Lower lobe of right lung (tissue), 2 donors: ENCODE results near the gene CCDC85C. TPM values are rescaled to one million over a fixed set of nuclear protein-coding genes. Genes with fewer than 3 reads are reported as not detected.

ENCODE experiments used
- ATAC-seq, 2 donors: fragments of 200-7000 bp; cut with Tn5 transposase; one replicate each; pipeline ENCODE4 v1.9.1; 2020 to 2022; ENCODE audit warnings: mild to moderate bottlenecking in 2 of 2, moderate library complexity in 2 of 2
- DNase-seq: peaks from one replicate; pipeline ENCODE4 v3.0.0-alpha.2; 2020
- H3K27ac ChIP-seq: fragments of 200-600 bp; one replicate; pipeline ENCODE4 v1.8.0; 2022
- H3K27me3 ChIP-seq: fragments of 200-600 bp; one replicate; pipeline ENCODE4 v1.8.0; 2022; ENCODE audit warnings: low read depth
- H3K36me3 ChIP-seq: fragments of 200-600 bp; one replicate; pipeline ENCODE4 v1.8.0; 2022; ENCODE audit warnings: mild to moderate bottlenecking
- H3K4me1 ChIP-seq: fragments of 200-600 bp; one replicate; pipeline ENCODE4 v1.8.0; 2022
- H3K4me3 ChIP-seq: fragments of 200-600 bp; one replicate; pipeline ENCODE4 v1.8.0; 2022; ENCODE audit warnings: mild to moderate bottlenecking
- H3K9me3 ChIP-seq: fragments of 200-600 bp; one replicate; pipeline ENCODE4 v1.8.0; 2022
- intact Hi-C: fragments of 100-400 bp; cut with DNase I; formaldehyde crosslinking; loops from one replicate; pipeline ENCODE4 v1.11.0; 2022
- total RNA-seq: library from RNA; stranded (reverse); fragmentation: NEBNext Ultra II Directional; extraction: Animal tissue kit (Norgen Biotek cat#: 25700); gene quantifications from one replicate; pipeline ENCODE4 v1.2.1, GENCODE V29; 2021
- TF ChIP-seq, protein P1 (sequence below): fragments of 200-600 bp; IDR thresholded peaks from one replicate; pipeline ENCODE4 v1.8.0; 2022; ENCODE audit warnings: antibody characterized with exemption, mild to moderate bottlenecking
- donor health status: DM: no; HTN: yes; CAD: no; lungs with severe emphysema.

CCDC85C gene
- total RNA-seq, 1 donor from 2014 or later, result 15.3 TPM

- Histone ChIP-seq H3K27me3 (no peaks in the 10 kb centered on the region), H3K9me3 (no peaks in the 10 kb centered on the region), H3K4me3 (no peak overlapping the region), H3K27ac (no peak overlapping the region), H3K36me3 (no peaks in the 10 kb centered on the region), H3K4me1 (peaks cover 86% of the 10 kb centered on the region)
- intact Hi-C loops, result no loop called here
- no peak for ATAC-seq
- no peak for DNase-seq
- TF ChIP-seq, protein P1, sequence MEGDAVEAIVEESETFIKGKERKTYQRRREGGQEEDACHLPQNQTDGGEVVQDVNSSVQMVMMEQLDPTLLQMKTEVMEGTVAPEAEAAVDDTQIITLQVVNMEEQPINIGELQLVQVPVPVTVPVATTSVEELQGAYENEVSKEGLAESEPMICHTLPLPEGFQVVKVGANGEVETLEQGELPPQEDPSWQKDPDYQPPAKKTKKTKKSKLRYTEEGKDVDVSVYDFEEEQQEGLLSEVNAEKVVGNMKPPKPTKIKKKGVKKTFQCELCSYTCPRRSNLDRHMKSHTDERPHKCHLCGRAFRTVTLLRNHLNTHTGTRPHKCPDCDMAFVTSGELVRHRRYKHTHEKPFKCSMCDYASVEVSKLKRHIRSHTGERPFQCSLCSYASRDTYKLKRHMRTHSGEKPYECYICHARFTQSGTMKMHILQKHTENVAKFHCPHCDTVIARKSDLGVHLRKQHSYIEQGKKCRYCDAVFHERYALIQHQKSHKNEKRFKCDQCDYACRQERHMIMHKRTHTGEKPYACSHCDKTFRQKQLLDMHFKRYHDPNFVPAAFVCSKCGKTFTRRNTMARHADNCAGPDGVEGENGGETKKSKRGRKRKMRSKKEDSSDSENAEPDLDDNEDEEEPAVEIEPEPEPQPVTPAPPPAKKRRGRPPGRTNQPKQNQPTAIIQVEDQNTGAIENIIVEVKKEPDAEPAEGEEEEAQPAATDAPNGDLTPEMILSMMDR, result no peak
These were observed 5.2 kb downstream of the CCDC85C start for GRCh38 chr14:99598774-99599173.

DNA sequence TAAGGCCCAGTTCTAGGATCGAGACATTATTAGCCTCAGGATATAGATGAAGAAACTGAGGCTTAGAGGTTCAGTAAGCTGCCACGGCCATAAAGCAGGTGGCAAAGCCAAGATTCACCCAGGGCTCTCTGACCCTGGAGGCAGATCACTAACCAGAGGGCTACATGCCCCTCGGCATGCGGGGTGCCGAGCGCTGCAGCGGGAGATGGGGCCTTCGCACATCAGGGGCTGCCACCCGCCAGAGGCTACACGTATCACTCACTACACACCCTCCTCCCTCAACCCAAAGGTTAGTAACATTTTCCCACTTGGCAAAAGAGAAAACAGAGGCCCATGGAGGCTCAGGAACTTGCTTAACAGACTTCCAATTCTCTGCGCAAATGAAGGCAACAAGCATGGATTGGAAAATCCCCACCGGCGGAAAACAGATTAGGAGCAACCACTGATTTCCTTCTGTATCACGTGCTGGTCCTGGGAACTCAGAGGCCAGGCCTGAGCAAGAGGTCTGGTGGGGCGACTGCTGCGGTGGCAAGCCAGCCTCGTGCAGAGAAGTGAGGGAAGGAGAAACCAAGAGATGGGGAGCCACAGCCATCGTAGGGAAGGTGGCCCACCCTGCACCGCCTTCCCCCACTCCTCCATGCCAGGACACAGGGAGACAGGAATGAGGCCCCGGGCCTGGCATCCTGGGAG, 6.0 kb downstream of the CCDC85C start:
- ATAC-seq, result no peak
- no peak for DNase-seq
- Histone ChIP-seq H3K27me3 (no peaks in the 10 kb centered on the region), H3K36me3 (no peaks in the 10 kb centered on the region), H3K4me1 (peaks cover 93% of the 10 kb centered on the region), H3K4me3 (no peak overlapping the region), H3K9me3 (no peaks in the 10 kb centered on the region), H3K27ac (peak overlapping the region; percentile 0)
- TF ChIP-seq, protein P1, result no peak
- intact Hi-C loops, result no loop called here

DNA sequence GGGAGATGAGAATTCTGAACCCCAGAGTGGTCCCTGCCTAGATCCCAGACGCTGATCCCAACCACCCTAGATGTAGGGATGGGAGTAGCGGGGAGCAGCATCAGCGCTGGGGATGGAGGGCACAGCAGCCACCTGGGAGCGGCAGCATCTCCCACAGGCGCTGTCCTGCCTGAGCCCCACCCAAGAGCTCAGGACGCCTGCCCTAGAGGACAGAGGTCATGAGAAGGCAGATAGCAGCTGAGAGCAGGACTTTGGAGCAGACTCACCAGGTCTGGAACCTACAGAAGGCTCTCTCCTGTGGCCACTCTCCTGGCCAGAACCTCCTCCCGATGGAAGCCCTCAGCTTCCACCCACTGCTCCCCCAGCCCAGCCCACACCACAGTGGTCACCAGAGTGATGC, 7.2 kb downstream of the CCDC85C start:
- peaks cover 89% of the 10 kb centered on the region for H3K4me1 ChIP-seq
- no peaks in the 10 kb centered on the region for H3K36me3 ChIP-seq
- no peaks in the 10 kb centered on the region for H3K9me3 ChIP-seq
- no peaks in the 10 kb centered on the region for H3K27me3 ChIP-seq
- ATAC-seq (no peak), DNase-seq (no peak)
- TF ChIP-seq, protein P1, result no peak
- no peak overlapping the region for H3K4me3 ChIP-seq
- H3K27ac ChIP-seq, result peak overlapping the region; percentile 76
- intact Hi-C loops, result no loop called here

DNA sequence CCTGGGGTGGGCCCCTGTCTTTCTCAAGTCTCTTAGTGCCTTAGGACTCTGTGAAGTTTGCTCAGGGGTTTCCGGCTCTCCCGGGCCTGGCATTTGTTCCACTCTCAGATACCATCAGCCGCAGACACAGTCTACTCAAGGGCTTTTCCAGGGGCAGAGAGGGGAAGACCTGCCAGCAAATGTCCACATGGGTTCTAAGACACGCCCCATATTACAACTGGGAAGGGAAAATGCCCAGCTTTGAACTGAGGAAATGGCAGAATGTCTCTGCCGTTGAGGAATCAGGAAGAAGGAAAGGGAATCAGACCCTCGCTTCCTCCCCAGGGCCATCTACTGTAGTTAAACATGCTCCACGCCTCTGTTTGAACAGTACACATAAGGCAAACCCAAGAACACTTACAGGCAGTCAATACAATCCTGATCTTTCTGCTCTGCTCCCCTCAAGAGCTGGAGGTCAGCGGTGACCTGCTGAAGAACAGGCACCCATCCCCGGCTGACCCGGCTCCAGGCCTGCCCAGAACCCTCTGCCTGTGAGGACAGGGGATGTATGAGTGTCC, 7.9 kb downstream of the CCDC85C start:
- H3K4me3 ChIP-seq, result no peak overlapping the region

GRCh38 chr14:99595524-99595923, 8.5 kb downstream of the CCDC85C start:
- Histone ChIP-seq H3K27ac (peak overlapping the region; percentile 76), H3K4me1 (peaks cover 86% of the 10 kb centered on the region), H3K27me3 (no peaks in the 10 kb centered on the region), H3K36me3 (no peaks in the 10 kb centered on the region), H3K9me3 (no peaks in the 10 kb centered on the region), H3K4me3 (no peak overlapping the region)
- no peak for DNase-seq
- TF ChIP-seq, protein P1, result no peak
- ATAC-seq, result peak; percentile 1 to 13
- intact Hi-C loops, result no loop called here

More for the DNA sequence above, 7.9 kb downstream of the CCDC85C start:
- Histone ChIP-seq H3K4me1 (peaks cover 86% of the 10 kb centered on the region), H3K36me3 (no peaks in the 10 kb centered on the region), H3K9me3 (no peaks in the 10 kb centered on the region), H3K27me3 (no peaks in the 10 kb centered on the region), H3K27ac (peak overlapping the region; percentile 76)
- TF ChIP-seq, protein P1, result no peak
- ATAC-seq (peak; percentile 83 to 92), DNase-seq (peak; percentile 73)
- intact Hi-C loops, result no loop called here
